ENCODE measurements around the gene PRPF39.

Gene PRPF39

GRCh38 chr14:45082420-45082819 is 1.5 kb upstream of the PRPF39 start:
- no peak for DNase-seq

- no peak for DNase-seq
Measured at GRCh38 chr14:45083617-45083975, 320 bp upstream of the PRPF39 start.

GRCh38 chr14:45084946-45085346 is 1.0 kb downstream of the PRPF39 start:
- peak; percentile 41 for DNase-seq

- no peak for DNase-seq
Measured at GRCh38 chr14:45089813-45090212, 5.9 kb downstream of the PRPF39 start.

- no peak for DNase-seq
Measured at GRCh38 chr14:45091710-45092109, 7.8 kb downstream of the PRPF39 start.

GRCh38 chr14:45094275-45094674 is 10.4 kb downstream of the PRPF39 start:
- no peak for DNase-seq

- no peak for DNase-seq
Measured at GRCh38 chr14:45095143-45095542, 11.2 kb downstream of the PRPF39 start.

- no peak for DNase-seq
Measured at GRCh38 chr14:45096218-45096617, 12.3 kb downstream of the PRPF39 start.

- DNase-seq, result no peak
Measured at GRCh38 chr14:45103806-45104205, 19.9 kb downstream of the PRPF39 start.

- DNase-seq, result no peak
Measured at GRCh38 chr14:45104561-45104960, 20.6 kb downstream of the PRPF39 start.

- peak; percentile 43 for DNase-seq
Measured at GRCh38 chr14:45112896-45113781, 29.2 kb downstream of the PRPF39 start.

GRCh38 chr14:45114327-45114726 is 30.4 kb downstream of the PRPF39 start:
- DNase-seq, result no peak

- DNase-seq, result no peak
Measured at GRCh38 chr14:45118594-45118993, 34.7 kb downstream of the PRPF39 start.

GRCh38 chr14:45120096-45120495 is 36.2 kb downstream of the PRPF39 start:
- DNase-seq, result peak; percentile 88

- DNase-seq, result no peak
Measured at GRCh38 chr14:45123271-45123670, 39.4 kb downstream of the PRPF39 start.

GRCh38 chr14:45125754-45126153 is 41.8 kb downstream of the PRPF39 start:
- DNase-seq, result no peak

- no peak for DNase-seq
Measured at GRCh38 chr14:45128963-45129629, 45.2 kb downstream of the PRPF39 start.

GRCh38 chr14:45133683-45134050 is 49.8 kb downstream of the PRPF39 start:
- DNase-seq, result no peak

- peak; percentile 98 for DNase-seq
Measured at GRCh38 chr14:45134051-45134958, 50.4 kb downstream of the PRPF39 start, which contains the start of gene FKBP3. Gene FKBP3, minus strand, starts transcription at chr14:45134481. Its CDS starts 25 bp downstream, at chr14:45134456.

- peak; percentile 58 for DNase-seq
Measured at GRCh38 chr14:45135156-45135555, 51.2 kb downstream of the PRPF39 start.

GRCh38 chr14:45135659-45136395 is 51.9 kb downstream of the PRPF39 start, which contains the start of gene FANCM:
Gene FANCM, plus strand, starts transcription at chr14:45135930. Its CDS starts 102 bp downstream, at chr14:45136032.
- DNase-seq, result peak; percentile 97

- DNase-seq, result no peak
Measured at GRCh38 chr14:45136399-45136798, 52.5 kb downstream of the PRPF39 start.

All from OCI-M1 (cell line).